ENCODE data around the gene TBCD.
A peak's percentile ranks its signal among the peaks of the same experiment; 100 is the strongest.

TBCD gene

GRCh38 chr17:82907797-82908542, 156.1 kb downstream of the TBCD start:
- no peaks in the 10 kb centered on the region for H3K27me3 Mint-ChIP-seq (ENCODE audit: low read depth)
- H3K36me3 Mint-ChIP-seq (ENCODE audit: low read depth), result peaks cover 30% of the 10 kb centered on the region
- H3K4me1 Mint-ChIP-seq (ENCODE audit: low read depth), result peaks cover 17% of the 10 kb centered on the region
- H3K9me3 Mint-ChIP-seq, result no peaks in the 10 kb centered on the region
- no peak overlapping the region for H3K27ac Mint-ChIP-seq
- H3K4me3 Mint-ChIP-seq, result no peak overlapping the region

- H3K4me1 Mint-ChIP-seq (ENCODE audit: low read depth), result peaks cover 17% of the 10 kb centered on the region
- no peaks in the 10 kb centered on the region for H3K9me3 Mint-ChIP-seq
- H3K27me3 Mint-ChIP-seq (ENCODE audit: low read depth), result no peaks in the 10 kb centered on the region
- H3K4me3 Mint-ChIP-seq, result no peak overlapping the region
- no peak overlapping the region for H3K27ac Mint-ChIP-seq
- peaks cover 27% of the 10 kb centered on the region for H3K36me3 Mint-ChIP-seq (ENCODE audit: low read depth)
These were observed 156.8 kb downstream of the TBCD start for GRCh38 chr17:82908543-82909160.

GRCh38 chr17:82909322-82909904, 157.5 kb downstream of the TBCD start:
- H3K4me1 Mint-ChIP-seq (ENCODE audit: low read depth), result peaks cover 14% of the 10 kb centered on the region
- H3K4me3 Mint-ChIP-seq, result no peak overlapping the region
- H3K27ac Mint-ChIP-seq, result peak overlapping the region; percentile 36
- H3K9me3 Mint-ChIP-seq, result no peaks in the 10 kb centered on the region
- no peaks in the 10 kb centered on the region for H3K27me3 Mint-ChIP-seq (ENCODE audit: low read depth)
- peaks cover 22% of the 10 kb centered on the region for H3K36me3 Mint-ChIP-seq (ENCODE audit: low read depth)

GRCh38 chr17:82910041-82910481, 158.2 kb downstream of the TBCD start:
- no peaks in the 10 kb centered on the region for H3K27me3 Mint-ChIP-seq (ENCODE audit: low read depth)
- peaks cover 14% of the 10 kb centered on the region for H3K4me1 Mint-ChIP-seq (ENCODE audit: low read depth)
- H3K27ac Mint-ChIP-seq, result peak overlapping the region; percentile 36
- H3K4me3 Mint-ChIP-seq, result no peak overlapping the region
- no peaks in the 10 kb centered on the region for H3K9me3 Mint-ChIP-seq
- H3K36me3 Mint-ChIP-seq (ENCODE audit: low read depth), result peaks cover 23% of the 10 kb centered on the region

GRCh38 chr17:82910770-82911169, 158.9 kb downstream of the TBCD start:
- Mint-ChIP-seq H3K9me3 (no peaks in the 10 kb centered on the region), H3K27me3 (ENCODE audit: low read depth) (no peaks in the 10 kb centered on the region), H3K4me1 (ENCODE audit: low read depth) (peaks cover 14% of the 10 kb centered on the region), H3K36me3 (ENCODE audit: low read depth) (peaks cover 26% of the 10 kb centered on the region), H3K27ac (no peak overlapping the region), H3K4me3 (no peak overlapping the region)

GRCh38 chr17:82911822-82912221, 160.0 kb downstream of the TBCD start:
- Mint-ChIP-seq H3K27me3 (ENCODE audit: low read depth) (no peaks in the 10 kb centered on the region), H3K36me3 (ENCODE audit: low read depth) (peaks cover 29% of the 10 kb centered on the region), H3K4me1 (ENCODE audit: low read depth) (peaks cover 14% of the 10 kb centered on the region), H3K4me3 (no peak overlapping the region), H3K9me3 (no peaks in the 10 kb centered on the region), H3K27ac (no peak overlapping the region)

- Mint-ChIP-seq H3K4me1 (ENCODE audit: low read depth) (peaks cover 14% of the 10 kb centered on the region), H3K9me3 (no peaks in the 10 kb centered on the region), H3K36me3 (ENCODE audit: low read depth) (peaks cover 29% of the 10 kb centered on the region), H3K27ac (no peak overlapping the region), H3K27me3 (ENCODE audit: low read depth) (no peaks in the 10 kb centered on the region), H3K4me3 (no peak overlapping the region)
These were observed 160.7 kb downstream of the TBCD start for GRCh38 chr17:82912484-82913089.

- Mint-ChIP-seq H3K4me3 (no peak overlapping the region), H3K36me3 (ENCODE audit: low read depth) (peaks cover 25% of the 10 kb centered on the region), H3K4me1 (ENCODE audit: low read depth) (peaks cover 15% of the 10 kb centered on the region), H3K27ac (no peak overlapping the region), H3K27me3 (ENCODE audit: low read depth) (no peaks in the 10 kb centered on the region), H3K9me3 (no peaks in the 10 kb centered on the region)
These were observed 161.6 kb downstream of the TBCD start for GRCh38 chr17:82913304-82914043.

- Mint-ChIP-seq H3K9me3 (no peaks in the 10 kb centered on the region), H3K27me3 (ENCODE audit: low read depth) (no peaks in the 10 kb centered on the region), H3K36me3 (ENCODE audit: low read depth) (peaks cover 24% of the 10 kb centered on the region), H3K4me1 (ENCODE audit: low read depth) (peaks cover 10% of the 10 kb centered on the region), H3K27ac (no peak overlapping the region), H3K4me3 (no peak overlapping the region)
These were observed 162.5 kb downstream of the TBCD start for GRCh38 chr17:82914375-82914774.

- Mint-ChIP-seq H3K4me1 (ENCODE audit: low read depth) (peaks cover 9% of the 10 kb centered on the region), H3K27ac (no peak overlapping the region)
These were observed 163.3 kb downstream of the TBCD start for GRCh38 chr17:82915010-82915756.

GRCh38 chr17:82915757-82916027, 163.8 kb downstream of the TBCD start:
- Mint-ChIP-seq H3K27me3 (ENCODE audit: low read depth) (no peaks in the 10 kb centered on the region), H3K27ac (no peak overlapping the region), H3K4me1 (ENCODE audit: low read depth) (peaks cover 9% of the 10 kb centered on the region), H3K36me3 (ENCODE audit: low read depth) (peaks cover 24% of the 10 kb centered on the region), H3K4me3 (no peak overlapping the region), H3K9me3 (no peaks in the 10 kb centered on the region)

More at GRCh38 chr17:82915010-82915756, 163.3 kb downstream of the TBCD start:
- Mint-ChIP-seq H3K27me3 (ENCODE audit: low read depth) (no peaks in the 10 kb centered on the region), H3K36me3 (ENCODE audit: low read depth) (peaks cover 24% of the 10 kb centered on the region), H3K4me3 (no peak overlapping the region), H3K9me3 (no peaks in the 10 kb centered on the region)

GRCh38 chr17:82917699-82918345, 166.0 kb downstream of the TBCD start:
- no peaks in the 10 kb centered on the region for H3K9me3 Mint-ChIP-seq
- H3K36me3 Mint-ChIP-seq (ENCODE audit: low read depth), result peaks cover 16% of the 10 kb centered on the region
- H3K27me3 Mint-ChIP-seq (ENCODE audit: low read depth), result no peaks in the 10 kb centered on the region
- no peak overlapping the region for H3K27ac Mint-ChIP-seq
- H3K4me3 Mint-ChIP-seq, result no peak overlapping the region
- H3K4me1 Mint-ChIP-seq (ENCODE audit: low read depth), result peaks cover 4% of the 10 kb centered on the region

GRCh38 chr17:82918508-82918907, 166.6 kb downstream of the TBCD start:
- H3K27me3 Mint-ChIP-seq (ENCODE audit: low read depth), result no peaks in the 10 kb centered on the region
- no peaks in the 10 kb centered on the region for H3K9me3 Mint-ChIP-seq
- H3K27ac Mint-ChIP-seq, result no peak overlapping the region
- H3K4me3 Mint-ChIP-seq, result no peak overlapping the region
- H3K4me1 Mint-ChIP-seq (ENCODE audit: low read depth), result peaks cover 4% of the 10 kb centered on the region
- H3K36me3 Mint-ChIP-seq (ENCODE audit: low read depth), result peaks cover 19% of the 10 kb centered on the region
